Spleen (tissue), 11 donors: ENCODE results near the gene PHPT1. TPM values are rescaled to one million over a fixed set of nuclear protein-coding genes. Genes with fewer than 3 reads are reported as not detected.
A peak's percentile ranks its signal among the peaks of the same experiment; 100 is the strongest.

Experiments
- DNase-seq: peaks from one replicate; pipeline ENCODE4 v3.0.0-alpha.2; 2020
- H3K27ac ChIP-seq, 8 donors: fragments of 200-600 bp; sonication (generic) in 7 of 8; 1 replicate in 4 of 8; 2 replicates in 4 of 8; pipeline versions ENCODE4 v1.5.0 to v1.8.0; 2016 to 2021; ENCODE audit warnings: inconsistent platforms in 4 of 8, mild to moderate bottlenecking in 4 of 8, moderate library complexity in 1 of 8
- H3K27me3 ChIP-seq, 7 donors: fragments of 200-600 bp; sonication (generic) in 6 of 7; replicated peaks in 1 of 7; 1 replicate in 4 of 7; 2 replicates in 3 of 7; pipeline versions ENCODE4 v1.5.0 to v1.8.0; 2016 to 2021; ENCODE audit warnings: inconsistent platforms in 3 of 7, mild to moderate bottlenecking in 1 of 7
- H3K36me3 ChIP-seq, 6 donors: fragments of 200-600 bp; sonication (generic) in 5 of 6; 1 replicate in 4 of 6; 2 replicates in 2 of 6; pipeline versions ENCODE4 v1.5.0 to v1.8.0; 2016 to 2021; ENCODE audit warnings: inconsistent platforms in 2 of 6
- H3K4me1 ChIP-seq, 6 donors: fragments of 200-600 bp; sonication (generic) in 5 of 6; 1 replicate in 3 of 6; 2 replicates in 3 of 6; pipeline versions ENCODE4 v1.5.0 to v1.8.0; 2016 to 2021; ENCODE audit warnings: inconsistent platforms in 3 of 6
- H3K4me3 ChIP-seq, 8 donors: fragments of 200-600 bp; sonication (generic) in 7 of 8; 1 replicate in 4 of 8; 2 replicates in 4 of 8; pipeline versions ENCODE4 v1.5.0 to v1.8.0; 2016 to 2021; ENCODE audit warnings: inconsistent platforms in 4 of 8, mild to moderate bottlenecking in 4 of 8, moderate library complexity in 2 of 8
- H3K9me3 ChIP-seq, 8 donors: fragments of 200-600 bp; sonication (generic) in 7 of 8; 1 replicate in 4 of 8; 2 replicates in 4 of 8; pipeline versions ENCODE4 v1.5.0 to v1.8.0; 2016 to 2021; ENCODE audit warnings: inconsistent platforms in 4 of 8
- POLR2A ChIP-seq, 3 donors: fragments of 450-650 bp; IDR thresholded peaks; one replicate each; pipeline ENCODE4 v1.5.1; 2017; ENCODE audit warnings: antibody characterized with exemption in 3 of 3, mild to moderate bottlenecking in 1 of 3
- POLR2AphosphoS5 ChIP-seq, 3 donors: sonication (generic); formaldehyde crosslinking; IDR thresholded peaks; one replicate each; pipeline ENCODE4 v1.5.1; 2017; ENCODE audit warnings: antibody characterized with exemption in 3 of 3
- WGBS, 5 donors: extraction: QIAGEN DNeasy Blood & Tissue Kit in 3 of 5; methylation state at CpG; one replicate each; pipeline versions ENCODE4 v1.1.5 to v1.1.7; 2013 to 2018; 5-methylcytosine and 5-hydroxymethylcytosine counted together
- intact Hi-C: fragments of 100-400 bp; cut with DNase I; formaldehyde crosslinking; loops from one replicate; pipeline ENCODE4 v1.15.0; 2023; ENCODE audit warnings: low total_unique reads
- microRNA-seq, 3 donors: library from miRNA; unstranded; fragments of <30 nt; microRNA quantifications; one replicate each; pipeline versions ENCODE4 to v1.1.0, GENCODE V29; 2019 to 2020
- polyA plus RNA-seq, 3 donors: library from polyadenylated mRNA; stranded (reverse); fragments of 200-250 nt; gene quantifications; one replicate each; pipeline ENCODE4 v1.2.1, GENCODE V29; 2013
- small RNA-seq, 4 donors: library from RNA; depleted of rRNA; stranded (forward); fragments of <200 nt; gene quantifications; one replicate each; pipeline ENCODE3, GENCODE V24; 2016
- total RNA-seq, 7 donors: library from RNA; depleted of rRNA in 3 of 7; stranded (reverse); fragments of >200 nt in 3 of 7; fragmentation: NEBNext Ultra II Directional in 4 of 7; extraction: Animal tissue kit (Norgen Biotek cat#: 25700) in 4 of 7; gene quantifications; one replicate each; pipeline versions ENCODE4 v1.1.0 to v1.2.1, GENCODE V29; 2016 to 2021
- TF ChIP-seq, protein P1 (sequence below), 11 experiments: fragments of 200-600 bp in 7 of 11; fragments of 450-650 bp in 4 of 11; sonication (generic) in 4 of 11; IDR thresholded peaks in 8 of 11; conservative IDR thresholded peaks in 3 of 11; 1 replicate in 7 of 11; 2 replicates in 4 of 11; pipeline versions ENCODE4 v1.4.0 to v1.8.0; 2016 to 2021; ENCODE audit warnings: antibody characterized with exemption in 11 of 11, inconsistent platforms in 4 of 11, mild to moderate bottlenecking in 1 of 11
- donor health status: healthy with polysubstance abuse.
- donor health status: DM: no; HTN: no; CAD: no; lungs with moderate emphysema.
- donor health status: DM: no; HTN: no; CAD: no.
- donor health status: Bipolar disorder and iron deficiency.
- donor health status: healthy.
- donor health status: DM: no; HTN: no; CAD: no.
- donor health status: DM: yes; HTN: yes; CAD: no.

Gene PHPT1
- total and polyA plus RNA-seq, 10 donors, result 32.3 to 117 (median 65.8) TPM

GRCh38 chr9:136899196-136899595 is 50.0 kb downstream of the PHPT1 start:
- DNase-seq, result peak; percentile 68
- Histone ChIP-seq H3K4me1 (peaks cover 34 to 86% (median 52%) of the 10 kb centered on the region in 6 donors), H3K36me3 (peaks cover 0 to 86% (median 32%) of the 10 kb centered on the region in 6 donors), H3K27ac (peak overlapping the region in 4 of 8 donors; percentile 5 to 87 (median 56)), H3K4me3 (no peak overlapping the region), H3K27me3 (no peaks in the 10 kb centered on the region), H3K9me3 (no peaks in the 10 kb centered on the region)
- intact Hi-C loops, result no loop called here
- 60 to 80% (median 73%) methylated on average over 9 of the region's 9 CpGs for WGBS, 5 donors
- TF ChIP-seq POLR2AphosphoS5 (IDR thresholded peaks at IDR 0.05) (peak in 1 of 3 donors; percentile 32), POLR2A (IDR thresholded peaks at IDR 0.05) (no peak)
- TF ChIP-seq, protein P1, sequence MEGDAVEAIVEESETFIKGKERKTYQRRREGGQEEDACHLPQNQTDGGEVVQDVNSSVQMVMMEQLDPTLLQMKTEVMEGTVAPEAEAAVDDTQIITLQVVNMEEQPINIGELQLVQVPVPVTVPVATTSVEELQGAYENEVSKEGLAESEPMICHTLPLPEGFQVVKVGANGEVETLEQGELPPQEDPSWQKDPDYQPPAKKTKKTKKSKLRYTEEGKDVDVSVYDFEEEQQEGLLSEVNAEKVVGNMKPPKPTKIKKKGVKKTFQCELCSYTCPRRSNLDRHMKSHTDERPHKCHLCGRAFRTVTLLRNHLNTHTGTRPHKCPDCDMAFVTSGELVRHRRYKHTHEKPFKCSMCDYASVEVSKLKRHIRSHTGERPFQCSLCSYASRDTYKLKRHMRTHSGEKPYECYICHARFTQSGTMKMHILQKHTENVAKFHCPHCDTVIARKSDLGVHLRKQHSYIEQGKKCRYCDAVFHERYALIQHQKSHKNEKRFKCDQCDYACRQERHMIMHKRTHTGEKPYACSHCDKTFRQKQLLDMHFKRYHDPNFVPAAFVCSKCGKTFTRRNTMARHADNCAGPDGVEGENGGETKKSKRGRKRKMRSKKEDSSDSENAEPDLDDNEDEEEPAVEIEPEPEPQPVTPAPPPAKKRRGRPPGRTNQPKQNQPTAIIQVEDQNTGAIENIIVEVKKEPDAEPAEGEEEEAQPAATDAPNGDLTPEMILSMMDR (IDR thresholded peaks at IDR 0.05 in 8 of 11, conservative IDR thresholded peaks at IDR 0.05 in 3 of 11), result no peak

- Histone ChIP-seq H3K27ac (peak overlapping the region in 5 of 8 donors; percentile 80 to 92 (median 87)), H3K4me1 (peaks cover 34 to 88% (median 59%) of the 10 kb centered on the region in 6 donors), H3K4me3 (no peak overlapping the region), H3K9me3 (no peaks in the 10 kb centered on the region), H3K27me3 (no peaks in the 10 kb centered on the region), H3K36me3 (peaks cover 0 to 85% (median 29%) of the 10 kb centered on the region in 6 donors)
- 91 to 96% (median 93%) methylated on average over 10 of the region's 10 CpGs for WGBS, 5 donors
- intact Hi-C loops, result no loop called here
- TF ChIP-seq, protein P1 (IDR thresholded peaks at IDR 0.05 in 8 of 11, conservative IDR thresholded peaks at IDR 0.05 in 3 of 11), result no peak
- TF ChIP-seq POLR2A (IDR thresholded peaks at IDR 0.05) (no peak), POLR2AphosphoS5 (IDR thresholded peaks at IDR 0.05) (no peak)
- no peak for DNase-seq
These were observed 51.3 kb downstream of the PHPT1 start for GRCh38 chr9:136900556-136900955.

Small RNAs within 50 kb of the gene (microRNA-seq; reads per million reads assigned to microRNA genes)
- gene MIR4292 (0 reads per million in 3 donors), gene MIR4479 (1.4 to 3.3 (median 2.1) reads per million in 3 donors)

Small RNAs within 50 kb of the gene (small RNA-seq; reads per million reads assigned to genes)
- 0 reads per million in 4 donors for gene AL355987.2
- gene MIR4292, result 0 reads per million in 4 donors
- 0 to 0.14 (median 0) reads per million in 4 donors for gene MIR4479

Other genes starting within 250 kb of the PHPT1 start
- gene EGFL7, start 186.5 kb upstream of the PHPT1 start, total RNA-seq, result 100 to 1,000 TPM; 132 to 246 (median 179) TPM
- gene EGFL7, start 186.5 kb upstream of the PHPT1 start, polyA plus RNA-seq, result 100 to 1,000 TPM; 169 to 522 (median 409) TPM
- 10 to 100 TPM; 26.9 to 47.7 (median 40.4) TPM for gene AGPAT2, start 162.0 kb upstream of the PHPT1 start, total RNA-seq
- gene AGPAT2, start 162.0 kb upstream of the PHPT1 start, polyA plus RNA-seq, result 10 to 100 TPM; 31.9 to 43.8 (median 35.1) TPM
- 10 to 100 TPM in 5 of 7 donors, 1 to 10 TPM in 2; 5.2 to 26.5 (median 13.3) TPM for gene DIPK1B, start 136.8 kb upstream of the PHPT1 start, total RNA-seq
- 10 to 100 TPM in 2 of 3 donors, 1 to 10 TPM in 1; 8.2 to 16.8 (median 11.3) TPM for gene DIPK1B, start 136.8 kb upstream of the PHPT1 start, polyA plus RNA-seq
- gene LCN10, start 106.5 kb upstream of the PHPT1 start, total RNA-seq, result 10 to 100 TPM in 5 of 7 donors, 1 to 10 TPM in 2; 7.2 to 18.0 (median 12.8) TPM
- 10 to 100 TPM; 22.6 to 41.3 (median 24.5) TPM for gene LCN10, start 106.5 kb upstream of the PHPT1 start, polyA plus RNA-seq
- gene LCN6, start 100.9 kb upstream of the PHPT1 start, total RNA-seq, result 1 to 10 TPM; 1.2 to 8.7 (median 3.7) TPM
- gene LCN6, start 100.9 kb upstream of the PHPT1 start, polyA plus RNA-seq, result 10 to 100 TPM in 1 of 3 donors, 1 to 10 TPM in 2; 3.7 to 18.9 (median 5.0) TPM
- 1 to 10 TPM in 1 of 7 donors, under 1 TPM in 2, not detected in 4; 0.13 to 2.8 (median 0.51) TPM for gene LCN8, start 91.2 kb upstream of the PHPT1 start, total RNA-seq
- gene LCN8, start 91.2 kb upstream of the PHPT1 start, polyA plus RNA-seq, result under 1 TPM; 0.22 to 0.70 (median 0.46) TPM
- gene LCN15, start 84.9 kb upstream of the PHPT1 start, total RNA-seq, result under 1 TPM in 1 of 7 donors, not detected in 6; 0.35 TPM
- not detected for gene LCN15, start 84.9 kb upstream of the PHPT1 start, polyA plus RNA-seq
- gene TMEM141, start 58.1 kb upstream of the PHPT1 start, total RNA-seq, result 10 to 100 TPM; 32.1 to 50.7 (median 44.3) TPM
- 10 to 100 TPM; 54.5 to 92.8 (median 92.6) TPM for gene TMEM141, start 58.1 kb upstream of the PHPT1 start, polyA plus RNA-seq
- 1 to 10 TPM in 1 of 7 donors, under 1 TPM in 6; 0.44 to 1.6 (median 0.68) TPM for gene CCDC183, start 53.1 kb upstream of the PHPT1 start, total RNA-seq
- 1 to 10 TPM in 1 of 3 donors, under 1 TPM in 2; 0.41 to 1.2 (median 0.99) TPM for gene CCDC183, start 53.1 kb upstream of the PHPT1 start, polyA plus RNA-seq
- gene RABL6, start 41.5 kb upstream of the PHPT1 start, total RNA-seq, result 10 to 100 TPM; 47.9 to 68.2 (median 58.2) TPM
- gene RABL6, start 41.5 kb upstream of the PHPT1 start, polyA plus RNA-seq, result 10 to 100 TPM; 32.7 to 70.0 (median 38.3) TPM
- gene AJM1, start 6.9 kb upstream of the PHPT1 start, total RNA-seq, result 10 to 100 TPM in 1 of 7 donors, 1 to 10 TPM in 6; 3.3 to 13.1 (median 6.3) TPM
- 1 to 10 TPM in 2 of 3 donors, under 1 TPM in 1; 0.91 to 3.9 (median 1.0) TPM for gene AJM1, start 6.9 kb upstream of the PHPT1 start, polyA plus RNA-seq
- 10 to 100 TPM in 5 of 7 donors, 1 to 10 TPM in 2; 5.4 to 20.8 (median 11.3) TPM for gene MAMDC4, start 2.9 kb downstream of the PHPT1 start, total RNA-seq
- 10 to 100 TPM in 2 of 3 donors, 1 to 10 TPM in 1; 4.9 to 32.0 (median 12.7) TPM for gene MAMDC4, start 2.9 kb downstream of the PHPT1 start, polyA plus RNA-seq
- 100 to 1,000 TPM; 184 to 241 (median 225) TPM for gene EDF1, start 16.9 kb downstream of the PHPT1 start, total RNA-seq
- gene EDF1, start 16.9 kb downstream of the PHPT1 start, polyA plus RNA-seq, result 100 to 1,000 TPM; 347 to 462 (median 441) TPM
- gene TRAF2, start 37.1 kb downstream of the PHPT1 start, total RNA-seq, result 10 to 100 TPM; 14.9 to 49.7 (median 29.6) TPM
- gene TRAF2, start 37.1 kb downstream of the PHPT1 start, polyA plus RNA-seq, result 10 to 100 TPM; 13.6 to 23.1 (median 19.6) TPM
- gene FBXW5, start 95.3 kb downstream of the PHPT1 start, total RNA-seq, result 100 to 1,000 TPM in 6 of 7 donors, 10 to 100 TPM in 1; 97.6 to 170 (median 105) TPM
- 100 to 1,000 TPM in 2 of 3 donors, 10 to 100 TPM in 1; 90.8 to 154 (median 123) TPM for gene FBXW5, start 95.3 kb downstream of the PHPT1 start, polyA plus RNA-seq
- gene C8G, start 95.8 kb downstream of the PHPT1 start, total RNA-seq, result 1 to 10 TPM in 6 of 7 donors, not detected in 1; 2.3 to 7.4 (median 3.8) TPM
- 1 to 10 TPM; 3.2 to 4.3 (median 3.7) TPM for gene C8G, start 95.8 kb downstream of the PHPT1 start, polyA plus RNA-seq
- 10 to 100 TPM in 4 of 7 donors, 1 to 10 TPM in 3; 3.1 to 63.4 (median 12.5) TPM for gene LCN12, start 102.9 kb downstream of the PHPT1 start, total RNA-seq
- gene LCN12, start 102.9 kb downstream of the PHPT1 start, polyA plus RNA-seq, result 1 to 10 TPM in 2 of 3 donors, under 1 TPM in 1; 0.83 to 6.7 (median 4.8) TPM
- gene PTGDS, start 128.1 kb downstream of the PHPT1 start, total RNA-seq, result 100 to 1,000 TPM; 134 to 457 (median 378) TPM
- 1,000 to 10,000 TPM in 1 of 3 donors, 100 to 1,000 TPM in 2; 462 to 1,396 (median 703) TPM for gene PTGDS, start 128.1 kb downstream of the PHPT1 start, polyA plus RNA-seq
- 1 to 10 TPM; 1.8 to 8.3 (median 3.3) TPM for gene LCNL1, start 133.6 kb downstream of the PHPT1 start, total RNA-seq
- 1 to 10 TPM; 1.3 to 4.7 (median 2.3) TPM for gene LCNL1, start 133.6 kb downstream of the PHPT1 start, polyA plus RNA-seq
- 10 to 100 TPM; 51.3 to 72.9 (median 63.9) TPM for gene PAXX, start 143.0 kb downstream of the PHPT1 start, total RNA-seq
- 100 to 1,000 TPM; 168 to 264 (median 261) TPM for gene PAXX, start 143.0 kb downstream of the PHPT1 start, polyA plus RNA-seq
- gene CLIC3, start 147.2 kb downstream of the PHPT1 start, total RNA-seq, result 10 to 100 TPM in 1 of 7 donors, 1 to 10 TPM in 6; 3.5 to 10.7 (median 5.5) TPM
- 1 to 10 TPM; 2.9 to 7.2 (median 5.3) TPM for gene CLIC3, start 147.2 kb downstream of the PHPT1 start, polyA plus RNA-seq
- 10 to 100 TPM; 36.3 to 97.5 (median 59.0) TPM for gene ABCA2, start 178.8 kb downstream of the PHPT1 start, total RNA-seq
- gene ABCA2, start 178.8 kb downstream of the PHPT1 start, polyA plus RNA-seq, result 10 to 100 TPM; 11.9 to 38.6 (median 19.6) TPM
- 10 to 100 TPM in 2 of 7 donors, 1 to 10 TPM in 5; 5.5 to 14.9 (median 6.7) TPM for gene FUT7, start 182.7 kb downstream of the PHPT1 start, total RNA-seq
- gene FUT7, start 182.7 kb downstream of the PHPT1 start, polyA plus RNA-seq, result 1 to 10 TPM; 4.0 to 6.9 (median 4.8) TPM
- gene NPDC1, start 196.8 kb downstream of the PHPT1 start, total RNA-seq, result 100 to 1,000 TPM in 5 of 7 donors, 10 to 100 TPM in 2; 86.3 to 197 (median 111) TPM
- gene NPDC1, start 196.8 kb downstream of the PHPT1 start, polyA plus RNA-seq, result 100 to 1,000 TPM; 104 to 358 (median 256) TPM
- gene ENTPD2, start 204.7 kb downstream of the PHPT1 start, total RNA-seq, result under 1 TPM in 2 of 7 donors, not detected in 5; 0.32 to 0.40 TPM
- gene ENTPD2, start 204.7 kb downstream of the PHPT1 start, polyA plus RNA-seq, result under 1 TPM in 2 of 3 donors, not detected in 1; 0.11 to 0.58 TPM
- gene SAPCD2, start 221.1 kb downstream of the PHPT1 start, total RNA-seq, result 1 to 10 TPM; 2.1 to 6.5 (median 3.0) TPM
- gene SAPCD2, start 221.1 kb downstream of the PHPT1 start, polyA plus RNA-seq, result 1 to 10 TPM in 2 of 3 donors, under 1 TPM in 1; 0.76 to 2.5 (median 2.4) TPM
- 10 to 100 TPM; 19.5 to 35.9 (median 28.6) TPM for gene UAP1L1, start 228.1 kb downstream of the PHPT1 start, total RNA-seq
- 10 to 100 TPM; 12.5 to 29.7 (median 24.6) TPM for gene UAP1L1, start 228.1 kb downstream of the PHPT1 start, polyA plus RNA-seq
- gene MAN1B1, start 237.6 kb downstream of the PHPT1 start, total RNA-seq, result 10 to 100 TPM; 43.2 to 67.9 (median 51.7) TPM
- gene MAN1B1, start 237.6 kb downstream of the PHPT1 start, polyA plus RNA-seq, result 100 to 1,000 TPM in 1 of 3 donors, 10 to 100 TPM in 2; 49.6 to 112 (median 90.0) TPM